ENCODE data around the gene NAA60. TPM values are rescaled to one million over a fixed set of nuclear protein-coding genes. Genes with fewer than 3 reads are reported as not detected.

NAA60 gene
- total and polyA plus RNA-seq, 2 of the 13 experiments (the other 11 are each of a cell fraction or from before 2014, with no cell fraction given), result 14.7 to 32.0 TPM

DNA sequence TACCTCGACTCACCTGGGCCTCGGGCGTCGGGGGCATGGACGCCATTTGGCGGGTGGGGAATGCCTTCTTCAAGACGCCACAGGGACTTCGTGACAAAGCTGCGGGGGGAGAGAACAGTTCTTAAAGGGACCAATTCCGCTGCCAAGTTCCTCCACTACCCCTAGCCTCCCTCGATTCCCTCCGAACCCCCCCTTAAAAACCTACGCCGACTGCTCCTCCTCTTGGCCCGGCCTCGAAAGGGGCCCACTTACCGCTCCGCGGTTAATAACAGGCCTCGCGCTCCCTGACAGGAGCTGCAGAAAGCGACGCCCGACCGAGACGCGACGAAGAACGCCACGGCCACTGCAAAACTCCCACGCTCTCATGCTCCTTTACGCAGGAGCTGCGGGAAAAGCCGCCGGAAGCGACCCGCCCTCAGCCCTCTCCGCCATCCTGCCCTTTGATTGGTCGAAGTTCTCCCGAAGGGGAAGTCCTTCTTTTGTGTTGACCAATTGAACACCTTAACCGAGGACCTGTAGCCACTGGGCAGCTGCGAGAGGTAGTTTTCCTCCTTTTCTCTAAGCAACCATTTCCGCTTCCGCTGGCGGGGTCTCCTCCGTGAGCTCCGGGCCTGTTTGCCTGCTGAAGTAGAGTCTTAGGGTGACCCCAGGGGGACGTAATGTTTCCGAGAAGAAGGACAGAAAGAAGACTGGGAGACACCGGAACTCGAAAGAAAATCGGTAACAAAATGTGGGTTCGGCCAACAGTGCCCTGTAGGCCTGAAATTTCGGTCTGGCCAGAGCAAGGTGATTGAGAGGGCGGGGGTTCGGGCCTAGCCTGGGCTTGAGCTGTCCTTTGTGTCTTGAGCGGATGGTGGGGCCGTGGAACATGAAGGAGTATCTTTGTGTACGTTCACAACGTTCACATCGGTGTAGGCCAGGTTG is at the start of gene NAA60, which contains the start of gene ZNF597 (continued):
- no peak for TF ChIP-seq ZIK1 (CRISPR knock-in tag; IDR thresholded peaks at IDR 0.05; ENCODE audit: borderline replicate concordance, low read depth)
- no peak for TF ChIP-seq SETDB1 (CRISPR knock-in tag; IDR thresholded peaks at IDR 0.05; ENCODE audit: borderline replicate concordance)
- TF ChIP-seq ZXDC (CRISPR knock-in tag; IDR thresholded peaks at IDR 0.05), result no peak
- no peak for TF ChIP-seq CHD2 (IDR thresholded peaks at IDR 0.05; ENCODE audit: low read depth, low read length)
- TF ChIP-seq ZNF552 (CRISPR knock-in tag; IDR thresholded peaks at IDR 0.05; ENCODE audit: borderline replicate concordance), result no peak
- TF ChIP-seq RELA (CRISPR knock-in tag; IDR thresholded peaks at IDR 0.05), result no peak
- no peak for TF ChIP-seq ZBTB46 (CRISPR knock-in tag; IDR thresholded peaks at IDR 0.05; ENCODE audit: borderline replicate concordance)
- TF ChIP-seq ZNF329 (CRISPR knock-in tag; IDR thresholded peaks at IDR 0.05; ENCODE audit: low read depth), result no peak
- no peak for TF ChIP-seq RBM22 (optimal IDR thresholded peaks at IDR 0.05; ENCODE audit: low read length)
- TF ChIP-seq REL (CRISPR knock-in tag; conservative IDR thresholded peaks at IDR 0.05), result no peak
- TF ChIP-seq, protein P1, sequence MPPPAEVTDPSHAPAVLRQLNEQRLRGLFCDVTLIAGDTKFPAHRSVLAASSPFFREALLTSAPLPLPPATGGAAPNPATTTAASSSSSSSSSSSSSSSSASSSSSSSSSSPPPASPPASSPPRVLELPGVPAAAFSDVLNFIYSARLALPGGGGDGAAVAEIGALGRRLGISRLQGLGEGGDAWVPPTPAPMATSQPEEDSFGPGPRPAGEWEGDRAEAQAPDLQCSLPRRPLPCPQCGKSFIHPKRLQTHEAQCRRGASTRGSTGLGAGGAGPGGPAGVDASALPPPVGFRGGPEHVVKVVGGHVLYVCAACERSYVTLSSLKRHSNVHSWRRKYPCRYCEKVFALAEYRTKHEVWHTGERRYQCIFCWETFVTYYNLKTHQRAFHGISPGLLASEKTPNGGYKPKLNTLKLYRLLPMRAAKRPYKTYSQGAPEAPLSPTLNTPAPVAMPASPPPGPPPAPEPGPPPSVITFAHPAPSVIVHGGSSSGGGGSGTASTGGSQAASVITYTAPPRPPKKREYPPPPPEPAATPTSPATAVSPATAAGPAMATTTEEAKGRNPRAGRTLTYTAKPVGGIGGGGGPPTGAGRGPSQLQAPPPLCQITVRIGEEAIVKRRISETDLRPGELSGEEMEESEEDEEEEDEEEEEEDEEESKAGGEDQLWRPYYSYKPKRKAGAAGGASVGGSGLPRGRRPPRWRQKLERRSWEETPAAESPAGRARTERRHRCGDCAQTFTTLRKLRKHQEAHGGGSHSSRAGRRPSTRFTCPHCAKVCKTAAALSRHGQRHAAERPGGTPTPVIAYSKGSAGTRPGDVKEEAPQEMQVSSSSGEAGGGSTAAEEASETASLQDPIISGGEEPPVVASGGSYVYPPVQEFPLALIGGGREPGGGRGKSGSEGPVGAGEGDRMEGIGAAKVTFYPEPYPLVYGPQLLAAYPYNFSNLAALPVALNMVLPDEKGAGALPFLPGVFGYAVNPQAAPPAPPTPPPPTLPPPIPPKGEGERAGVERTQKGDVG (CRISPR knock-in tag; IDR thresholded peaks at IDR 0.05; ENCODE audit: borderline replicate concordance), result no peak
- TF ChIP-seq ZNF709 (CRISPR knock-in tag; IDR thresholded peaks at IDR 0.05), result no peak
- TF ChIP-seq, protein P2, sequence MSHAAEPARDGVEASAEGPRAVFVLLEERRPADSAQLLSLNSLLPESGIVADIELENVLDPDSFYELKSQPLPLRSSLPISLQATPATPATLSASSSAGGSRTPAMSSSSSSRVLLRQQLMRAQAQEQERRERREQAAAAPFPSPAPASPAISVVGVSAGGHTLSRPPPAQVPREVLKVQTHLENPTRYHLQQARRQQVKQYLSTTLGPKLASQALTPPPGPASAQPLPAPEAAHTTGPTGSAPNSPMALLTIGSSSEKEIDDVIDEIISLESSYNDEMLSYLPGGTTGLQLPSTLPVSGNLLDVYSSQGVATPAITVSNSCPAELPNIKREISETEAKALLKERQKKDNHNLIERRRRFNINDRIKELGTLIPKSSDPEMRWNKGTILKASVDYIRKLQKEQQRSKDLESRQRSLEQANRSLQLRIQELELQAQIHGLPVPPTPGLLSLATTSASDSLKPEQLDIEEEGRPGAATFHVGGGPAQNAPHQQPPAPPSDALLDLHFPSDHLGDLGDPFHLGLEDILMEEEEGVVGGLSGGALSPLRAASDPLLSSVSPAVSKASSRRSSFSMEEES (CRISPR knock-in tag; IDR thresholded peaks at IDR 0.05), result no peak
- no peak for TF ChIP-seq ZC3H13 (CRISPR knock-in tag; IDR thresholded peaks at IDR 0.05)
- no peak for TF ChIP-seq HMGXB4 (CRISPR knock-in tag; IDR thresholded peaks at IDR 0.05; ENCODE audit: borderline replicate concordance in 1 of 2, low read depth in 1 of 2)
- no peak for TF ChIP-seq ATM (IDR thresholded peaks at IDR 0.05; ENCODE audit: borderline replicate concordance)
